Measurements from ENCODE around the gene POU6F1. TPM values are rescaled to one million over a fixed set of nuclear protein-coding genes. Genes with fewer than 3 reads are reported as not detected.

POU6F1 gene
- total RNA-seq, 1 experiment from 2014 or later, result 6.9 TPM

GRCh38 chr12:51177897-51178296, 40.0 kb downstream of the POU6F1 start:
- DNase-seq (no peak), ATAC-seq (no peak)
- Histone ChIP-seq H3F3A (ENCODE audit: low read length, unreplicated experiment) (no peaks in the 10 kb centered on the region), H3K36me3 (ENCODE audit: low read depth, low read length) (no peaks in the 10 kb centered on the region), H3K4me1 (ENCODE audit: insufficient read depth, low read length) (no peaks in the 10 kb centered on the region), H3K9me2 (replicated peaks; ENCODE audit: low read length) (no peaks in the 10 kb centered on the region), H4K20me1 (ENCODE audit: low read length) (no peaks in the 10 kb centered on the region), H3K79me2 (ENCODE audit: low read length) (no peaks in the 10 kb centered on the region), H3K27ac (ENCODE audit: low read length) (no peak overlapping the region), H2AFZ (ENCODE audit: low read length) (no peak overlapping the region), H3K9me3 (ENCODE audit: low read length) (no peaks in the 10 kb centered on the region), H3K4me3 (ENCODE audit: low read length) (no peak overlapping the region), H3K4me2 (ENCODE audit: low read length) (no peak overlapping the region), H3K27me3 (ENCODE audit: low read length) (no peaks in the 10 kb centered on the region), H3K9ac (ENCODE audit: low read length) (no peak overlapping the region)
- intact Hi-C loops (cut with micrococcal nuclease), result loop anchor here (10.0 kb wide), 1 partner anchor 63 kb away; no protein-coding TSS in a partner anchor
- CTCF ChIA-PET, result no interaction called here
- no TSS peak for BruUV-seq (replicated peaks)
- TF ChIP-seq CTCF (conservative IDR thresholded peaks at IDR 0.05; ENCODE audit: low read depth, low read length), result no peak
- no peak for TF ChIP-seq EZH2phosphoT487 (IDR thresholded peaks at IDR 0.05; ENCODE audit: borderline replicate concordance, low read length)
- no peak for TF ChIP-seq EZH2 (IDR thresholded peaks at IDR 0.05; ENCODE audit: low read length, unreplicated experiment)
- POLR2A ChIA-PET (ENCODE audit: unreplicated experiment), result no interaction called here

GRCh38 chr12:51174501-51174900, 43.4 kb downstream of the POU6F1 start:
- Histone ChIP-seq H2AFZ (ENCODE audit: low read length) (no peak overlapping the region), H3K9ac (ENCODE audit: low read length) (no peak overlapping the region), H3K9me3 (ENCODE audit: low read length) (no peaks in the 10 kb centered on the region), H3F3A (ENCODE audit: low read length, unreplicated experiment) (no peaks in the 10 kb centered on the region), H3K4me3 (ENCODE audit: low read length) (no peak overlapping the region), H3K79me2 (ENCODE audit: low read length) (peaks cover 28% of the 10 kb centered on the region), H3K27me3 (ENCODE audit: low read length) (no peaks in the 10 kb centered on the region), H4K20me1 (ENCODE audit: low read length) (no peaks in the 10 kb centered on the region), H3K36me3 (ENCODE audit: low read depth, low read length) (no peaks in the 10 kb centered on the region), H3K27ac (ENCODE audit: low read length) (no peak overlapping the region), H3K9me2 (replicated peaks; ENCODE audit: low read length) (no peaks in the 10 kb centered on the region), H3K4me2 (ENCODE audit: low read length) (no peak overlapping the region), H3K4me1 (ENCODE audit: insufficient read depth, low read length) (no peaks in the 10 kb centered on the region)
- intact Hi-C loops (cut with micrococcal nuclease), result loop anchor here (10.0 kb wide), 1 partner anchor 60 kb away; no protein-coding TSS in a partner anchor
- ChIA-PET CTCF (no interaction called here), POLR2A (ENCODE audit: unreplicated experiment) (no interaction called here)
- TF ChIP-seq EZH2phosphoT487 (IDR thresholded peaks at IDR 0.05; ENCODE audit: borderline replicate concordance, low read length) (no peak), CTCF (conservative IDR thresholded peaks at IDR 0.05; ENCODE audit: low read depth, low read length) (no peak)
- DNase-seq, result no peak
- no peak for ATAC-seq
- BruUV-seq (replicated peaks), result no TSS peak

GRCh38 chr12:51172515-51173431, 45.1 kb downstream of the POU6F1 start, which contains the start of gene TFCP2:
Gene TFCP2 (minus strand): TSS chr12:51173135. CDS start chr12:51172422, 713 bp downstream.
- Histone ChIP-seq H3K79me2 (ENCODE audit: low read length) (peaks cover 34% of the 10 kb centered on the region), H3K9me2 (replicated peaks; ENCODE audit: low read length) (no peaks in the 10 kb centered on the region), H4K20me1 (ENCODE audit: low read length) (no peaks in the 10 kb centered on the region), H3K4me3 (ENCODE audit: low read length) (peak within 1 kb of the TSS; percentile 80), H3K36me3 (ENCODE audit: low read depth, low read length) (no peaks in the 10 kb centered on the region), H3K9me3 (ENCODE audit: low read length) (no peaks in the 10 kb centered on the region), H3F3A (ENCODE audit: low read length, unreplicated experiment) (no peaks in the 10 kb centered on the region), H3K27me3 (ENCODE audit: low read length) (no peaks in the 10 kb centered on the region), H3K4me2 (ENCODE audit: low read length) (peak within 1 kb of the TSS; percentile 81), H2AFZ (ENCODE audit: low read length) (peak within 1 kb of the TSS; percentile 79), H3K4me1 (ENCODE audit: insufficient read depth, low read length) (no peaks in the 10 kb centered on the region), H3K9ac (ENCODE audit: low read length) (peak within 1 kb of the TSS; percentile 90), H3K27ac (ENCODE audit: low read length) (peak within 1 kb of the TSS; percentile 84)
- DNase-seq (peak; percentile 69), ATAC-seq (peak; percentile 90)
- intact Hi-C loops (cut with micrococcal nuclease), result loop anchor here (10.0 kb wide), 1 partner anchor 58 kb away; no protein-coding TSS in a partner anchor
- BruUV-seq (replicated peaks), result TSS peak; percentile 60
- no peak for TF ChIP-seq EZH2phosphoT487 (IDR thresholded peaks at IDR 0.05; ENCODE audit: borderline replicate concordance, low read length)
- no peak for TF ChIP-seq EZH2 (IDR thresholded peaks at IDR 0.05; ENCODE audit: low read length, unreplicated experiment)
- no peak for TF ChIP-seq CTCF (conservative IDR thresholded peaks at IDR 0.05; ENCODE audit: low read depth, low read length)
- ChIA-PET CTCF (no interaction called here), POLR2A (ENCODE audit: unreplicated experiment) (no interaction called here)

Measured in PC-3 (cell line).